ENCODE measurements around the gene MATN4. TPM values are rescaled to one million over a fixed set of nuclear protein-coding genes. Genes with fewer than 3 reads are reported as not detected.
A peak's percentile ranks its signal among the peaks of the same experiment; 100 is the strongest.

Gene MATN4
- total and polyA plus RNA-seq, 2 of the 13 experiments (the other 11 are each of a cell fraction or from before 2014, with no cell fraction given): not detected

GRCh38 chr20:45346851-45347250 lies 38.8 kb upstream of the MATN4 start:
- H3K4me2 ChIP-seq (ENCODE audit: low read depth, low read length): peak overlapping the region; percentile 99
- peaks cover 1 to 11% of the 10 kb centered on the region in 2 experiments; a peak in 2 of 5 replicates for H3K27me3 ChIP-seq (ENCODE audit: control insufficient read depth in 1 of 2, insufficient read depth in 2 of 2, low read length in 2 of 2)
- no peaks in the 10 kb centered on the region for H3K36me3 ChIP-seq (replicated peaks in 1 of 2; ENCODE audit: control insufficient read depth in 1 of 2, insufficient read depth in 2 of 2, low read length in 2 of 2)
- 44% methylated on average over 5 of the region's 5 CpGs for WGBS (ENCODE audit: low lambda C conversion rate)
- peaks cover 82% of the 10 kb centered on the region for H3K4me1 ChIP-seq (ENCODE audit: insufficient read depth, low read length)
- no peak overlapping the region for H3K27ac ChIP-seq (ENCODE audit: extremely low read length, insufficient read depth, low read length)
- H3K79me2 ChIP-seq (ENCODE audit: insufficient read depth, low read length): peaks cover 34% of the 10 kb centered on the region
- DNase-seq (ENCODE audit: low spot score) (no peak), FAIRE-seq (no peak), ATAC-seq (no peak)
- intact Hi-C loops (cut with micrococcal nuclease; ENCODE audit: unreplicated experiment) (no loop called here), in situ Hi-C loops (cut with HindIII; ENCODE audit: extremely low pct_ligation_motif_present, low pct_unique_long_range_greater_than_20kb) (no loop called here)
- BruUV-seq (replicated peaks): no TSS peak
- no peak overlapping the region for H2AFZ ChIP-seq (ENCODE audit: low read length)
- H4K20me1 ChIP-seq (ENCODE audit: insufficient read depth, low read length): peaks cover 8% of the 10 kb centered on the region; the same call in 1 of the 2 replicates
- 0 out of 2 replicates have a peak, but pooled peaks have one; percentile 26 for TF ChIP-seq ZNF124 (CRISPR knock-in tag; IDR thresholded peaks at IDR 0.05)
- 0 out of 2 replicates have a peak, but pooled peaks have one; percentile 3 for TF ChIP-seq HDAC1 (CRISPR knock-in tag; IDR thresholded peaks at IDR 0.05)
- no peak for TF ChIP-seq ZNF644 (CRISPR knock-in tag; IDR thresholded peaks at IDR 0.05; ENCODE audit: low read depth)
- peak overlapping the region; percentile 79 to 87 (median 87) for H3K4me3 ChIP-seq (replicated peaks in 1 of 3; ENCODE audit: insufficient read depth in 1 of 3, low read depth in 2 of 3, low read length in 3 of 3)
- no peaks in the 10 kb centered on the region for H3K9me3 ChIP-seq (ENCODE audit: low read length)
- H3K9ac ChIP-seq (ENCODE audit: insufficient read depth, low read depth, low read length): peak overlapping the region; percentile 76
- CTCF ChIA-PET (ENCODE audit: low intra/inter-chr PET ratio, low total read pairs): no interaction called here
- POLR2A ChIA-PET: interaction anchor here (0.7 to 29.5 kb wide), 9 partner anchors 4 to 462 kb away, joined by 3 to 1422 read pairs (median 5); partner anchors contain the start of genes PIGT, SDC4, SYS1 and YWHAB

- POLR2A ChIA-PET: interaction anchor here (0.6 to 29.5 kb wide), 9 partner anchors 3 to 1001 kb away, joined by 3 to 1422 read pairs (median 14); partner anchors contain the start of genes PIGT, SDC4 and SYS1
- no peaks in the 10 kb centered on the region for H3K36me3 ChIP-seq (replicated peaks in 1 of 2; ENCODE audit: control insufficient read depth in 1 of 2, insufficient read depth in 2 of 2, low read length in 2 of 2)
- no peak for ATAC-seq
- peaks cover 88% of the 10 kb centered on the region for H3K4me1 ChIP-seq (ENCODE audit: insufficient read depth, low read length)
- FAIRE-seq: no peak
- peak overlapping the region; percentile 99 for H3K4me2 ChIP-seq (ENCODE audit: low read depth, low read length)
- H3K27me3 ChIP-seq (ENCODE audit: control insufficient read depth in 1 of 2, insufficient read depth in 2 of 2, low read length in 2 of 2): peaks cover 1 to 11% of the 10 kb centered on the region in 2 experiments; a peak in 2 of 5 replicates
- no peaks in the 10 kb centered on the region for H3K9me3 ChIP-seq (ENCODE audit: low read length)
- peaks cover 8% of the 10 kb centered on the region; the same call in 1 of the 2 replicates for H4K20me1 ChIP-seq (ENCODE audit: insufficient read depth, low read length)
- no peak overlapping the region for H3K27ac ChIP-seq (ENCODE audit: extremely low read length, insufficient read depth, low read length)
- H3K4me3 ChIP-seq (replicated peaks in 1 of 3; ENCODE audit: insufficient read depth in 1 of 3, low read depth in 2 of 3, low read length in 3 of 3): peak overlapping the region; percentile 79 to 87 (median 87)
- no peak for DNase-seq (ENCODE audit: low spot score)
- intact Hi-C loops (cut with micrococcal nuclease; ENCODE audit: unreplicated experiment): no loop called here
- in situ Hi-C loops (cut with HindIII; ENCODE audit: extremely low pct_ligation_motif_present, low pct_unique_long_range_greater_than_20kb): no loop called here
- CTCF ChIA-PET (ENCODE audit: low intra/inter-chr PET ratio, low total read pairs): no interaction called here
- H2AFZ ChIP-seq (ENCODE audit: low read length): no peak overlapping the region
- no TSS peak for BruUV-seq (replicated peaks)
- peak overlapping the region; percentile 76; the same call in 1 of the 2 replicates for H3K9ac ChIP-seq (ENCODE audit: insufficient read depth, low read depth, low read length)
- WGBS (ENCODE audit: low lambda C conversion rate): 61% methylated on average over 3 of the region's 3 CpGs
- peaks cover 34% of the 10 kb centered on the region for H3K79me2 ChIP-seq (ENCODE audit: insufficient read depth, low read length)
- peak; percentile 60; the same call in 1 of the 2 replicates for TF ChIP-seq GLI4 (CRISPR knock-in tag; IDR thresholded peaks at IDR 0.05; ENCODE audit: borderline replicate concordance)
- no peak for TF ChIP-seq HMG20A (CRISPR knock-in tag; IDR thresholded peaks at IDR 0.05; ENCODE audit: borderline replicate concordance)
- TF ChIP-seq SALL1 (CRISPR knock-in tag; IDR thresholded peaks at IDR 0.05): peak; percentile 30; the same call in 1 of the 2 replicates
- TF ChIP-seq ZGPAT (CRISPR knock-in tag; IDR thresholded peaks at IDR 0.05): 0 out of 2 replicates have a peak, but pooled peaks have one; percentile 11
- 0 out of 2 replicates have a peak, but pooled peaks have one; percentile 35 for TF ChIP-seq CCDC6 (CRISPR knock-in tag; IDR thresholded peaks at IDR 0.05)
- TF ChIP-seq, protein P1, sequence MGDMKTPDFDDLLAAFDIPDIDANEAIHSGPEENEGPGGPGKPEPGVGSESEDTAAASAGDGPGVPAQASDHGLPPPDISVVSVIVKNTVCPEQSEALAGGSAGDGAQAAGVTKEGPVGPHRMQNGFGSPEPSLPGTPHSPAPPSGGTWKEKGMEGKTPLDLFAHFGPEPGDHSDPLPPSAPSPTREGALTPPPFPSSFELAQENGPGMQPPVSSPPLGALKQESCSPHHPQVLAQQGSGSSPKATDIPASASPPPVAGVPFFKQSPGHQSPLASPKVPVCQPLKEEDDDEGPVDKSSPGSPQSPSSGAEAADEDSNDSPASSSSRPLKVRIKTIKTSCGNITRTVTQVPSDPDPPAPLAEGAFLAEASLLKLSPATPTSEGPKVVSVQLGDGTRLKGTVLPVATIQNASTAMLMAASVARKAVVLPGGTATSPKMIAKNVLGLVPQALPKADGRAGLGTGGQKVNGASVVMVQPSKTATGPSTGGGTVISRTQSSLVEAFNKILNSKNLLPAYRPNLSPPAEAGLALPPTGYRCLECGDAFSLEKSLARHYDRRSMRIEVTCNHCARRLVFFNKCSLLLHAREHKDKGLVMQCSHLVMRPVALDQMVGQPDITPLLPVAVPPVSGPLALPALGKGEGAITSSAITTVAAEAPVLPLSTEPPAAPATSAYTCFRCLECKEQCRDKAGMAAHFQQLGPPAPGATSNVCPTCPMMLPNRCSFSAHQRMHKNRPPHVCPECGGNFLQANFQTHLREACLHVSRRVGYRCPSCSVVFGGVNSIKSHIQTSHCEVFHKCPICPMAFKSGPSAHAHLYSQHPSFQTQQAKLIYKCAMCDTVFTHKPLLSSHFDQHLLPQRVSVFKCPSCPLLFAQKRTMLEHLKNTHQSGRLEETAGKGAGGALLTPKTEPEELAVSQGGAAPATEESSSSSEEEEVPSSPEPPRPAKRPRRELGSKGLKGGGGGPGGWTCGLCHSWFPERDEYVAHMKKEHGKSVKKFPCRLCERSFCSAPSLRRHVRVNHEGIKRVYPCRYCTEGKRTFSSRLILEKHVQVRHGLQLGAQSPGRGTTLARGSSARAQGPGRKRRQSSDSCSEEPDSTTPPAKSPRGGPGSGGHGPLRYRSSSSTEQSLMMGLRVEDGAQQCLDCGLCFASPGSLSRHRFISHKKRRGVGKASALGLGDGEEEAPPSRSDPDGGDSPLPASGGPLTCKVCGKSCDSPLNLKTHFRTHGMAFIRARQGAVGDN (CRISPR knock-in tag; IDR thresholded peaks at IDR 0.05): peak; percentile 69
- TF ChIP-seq RARA (CRISPR knock-in tag; IDR thresholded peaks at IDR 0.05): peak; percentile 41; the same call in 1 of the 2 replicates
- no peak for TF ChIP-seq TAF15 (IDR thresholded peaks at IDR 0.05; ENCODE audit: low read depth, low read length, poor library complexity, severe bottlenecking)
- TF ChIP-seq TBX2 (CRISPR knock-in tag; IDR thresholded peaks at IDR 0.05; ENCODE audit: borderline replicate concordance): peak; percentile 45; the same call in 1 of the 2 replicates
- TF ChIP-seq ZNF550 (CRISPR knock-in tag; IDR thresholded peaks at IDR 0.05; ENCODE audit: borderline replicate concordance): no peak
Measured at GRCh38 chr20:45346291-45346718, 38.2 kb upstream of the MATN4 start.
